Natural killer cell (primary cell): Measurements from ENCODE around the gene CPNE9. TPM values are rescaled to one million over a fixed set of nuclear protein-coding genes. Genes with fewer than 3 reads are reported as not detected.

Experiments
- ATAC-seq, 3 donors: fragments of 150-1000 bp in 2 of 3; fragments of 200-7000 bp in 1 of 3; cut with Tn5 transposase; 1 replicate in 1 of 3; 2 replicates in 2 of 3; pipeline ENCODE4 v1.10.0; 2021; ENCODE audit warnings: mild to moderate bottlenecking in 2 of 3, moderate library complexity in 2 of 3
- DNase-seq, 2 donors: peaks; one replicate each; pipeline versions ENCODE4 v3.0.0 to v3.0.0-alpha.2; 2013 to 2021; ENCODE audit warnings: mixed read lengths in 1 of 2
- H3K27ac ChIP-seq: one replicate; pipeline ENCODE4 v1.5.1; 2013; ENCODE audit warnings: mild to moderate bottlenecking, low read length
- H3K27me3 ChIP-seq: one replicate; pipeline ENCODE4 v1.6.1; 2013; ENCODE audit warnings: low read length; ENCODE audit not compliant: control insufficient read depth, insufficient read depth
- H3K36me3 ChIP-seq: one replicate; pipeline ENCODE4 v1.6.1; 2013; ENCODE audit warnings: low read length; ENCODE audit not compliant: control insufficient read depth, insufficient read depth
- H3K4me1 ChIP-seq: one replicate; pipeline ENCODE4 v1.6.1; 2013; ENCODE audit warnings: low read length; ENCODE audit not compliant: control insufficient read depth, insufficient read depth
- H3K4me3 ChIP-seq: one replicate; pipeline ENCODE4 v1.5.1; 2013; ENCODE audit warnings: low read length
- H3K9me3 ChIP-seq: one replicate; pipeline ENCODE4 v1.6.1; 2013; ENCODE audit warnings: low read length; ENCODE audit not compliant: control insufficient read depth, insufficient read depth
- H3K27ac Mint-ChIP-seq, 2 donors: one replicate each; pipeline ENCODE4 v1.8.0; 2022; ENCODE audit warnings: mild to moderate bottlenecking in 2 of 2, mixed read lengths in 2 of 2, moderate library complexity in 1 of 2
- H3K27me3 Mint-ChIP-seq, 2 donors: one replicate each; pipeline ENCODE4 v1.8.0; 2022; ENCODE audit warnings: low read depth in 2 of 2, mixed read lengths in 2 of 2
- H3K36me3 Mint-ChIP-seq: one replicate; pipeline ENCODE4 v1.8.0; 2022; ENCODE audit warnings: mixed read lengths
- H3K4me1 Mint-ChIP-seq, 2 donors: one replicate each; pipeline ENCODE4 v1.8.0; 2022; ENCODE audit warnings: mixed read lengths in 2 of 2
- H3K4me3 Mint-ChIP-seq: one replicate; pipeline ENCODE4 v1.8.0; 2022; ENCODE audit warnings: mild to moderate bottlenecking, moderate library complexity, mixed read lengths
- H3K9me3 Mint-ChIP-seq, 2 donors: one replicate each; pipeline ENCODE4 v1.8.0; 2022; ENCODE audit warnings: mixed read lengths in 2 of 2
- CTCF ChIP-seq: fragments of 200-600 bp; IDR thresholded peaks from one replicate; pipeline ENCODE4 v1.8.0; 2022; ENCODE audit warnings: antibody characterized with exemption
- WGBS: methylation state at CpG from one replicate; pipeline ENCODE4 v1.1.7; 2013; ENCODE audit warnings: missing lambda C conversion rate; ENCODE audit not compliant: insufficient coverage; 5-methylcytosine and 5-hydroxymethylcytosine counted together
- intact Hi-C: fragments of 100-400 bp; cut with micrococcal nuclease; formaldehyde crosslinking; loops from one replicate; pipeline ENCODE4 v1.14.2; 2022
- total RNA-seq, 4 donors: library from RNA; stranded (reverse); fragments of 120-200 nt in 1 of 4; gene quantifications; one replicate each; pipeline versions ENCODE4 v1.2.3 to v1.2.4, GENCODE V29; 2013 to 2022

Gene CPNE9
- total RNA-seq, 3 donors from 2014 or later (not counting 1 experiment from before 2014, with no cell fraction given): 0.43 to 0.49 TPM; not detected in 1

GRCh38 chr3:9725775-9726515, 22.3 kb downstream of the CPNE9 start:
- ATAC-seq (no peak), DNase-seq (no peak)
- peaks cover 20 to 26% of the 10 kb centered on the region in 2 donors for H3K4me1 Mint-ChIP-seq
- no peaks in the 10 kb centered on the region for H3K27me3 ChIP-seq
- no peaks in the 10 kb centered on the region for H3K9me3 ChIP-seq
- no peaks in the 10 kb centered on the region for H3K9me3 Mint-ChIP-seq
- TF ChIP-seq CTCF: no peak
- peaks cover 16% of the 10 kb centered on the region for H3K4me1 ChIP-seq
- H3K4me3 Mint-ChIP-seq: no peak overlapping the region
- no peak overlapping the region for H3K27ac ChIP-seq
- H3K36me3 ChIP-seq: no peaks in the 10 kb centered on the region
- 97% methylated on average over 4 of the region's 4 CpGs for WGBS
- H3K36me3 Mint-ChIP-seq: no peaks in the 10 kb centered on the region
- no peak overlapping the region for H3K4me3 ChIP-seq
- no peak overlapping the region for H3K27ac Mint-ChIP-seq
- intact Hi-C loops: no loop called here
- no peaks in the 10 kb centered on the region for H3K27me3 Mint-ChIP-seq

DNA sequence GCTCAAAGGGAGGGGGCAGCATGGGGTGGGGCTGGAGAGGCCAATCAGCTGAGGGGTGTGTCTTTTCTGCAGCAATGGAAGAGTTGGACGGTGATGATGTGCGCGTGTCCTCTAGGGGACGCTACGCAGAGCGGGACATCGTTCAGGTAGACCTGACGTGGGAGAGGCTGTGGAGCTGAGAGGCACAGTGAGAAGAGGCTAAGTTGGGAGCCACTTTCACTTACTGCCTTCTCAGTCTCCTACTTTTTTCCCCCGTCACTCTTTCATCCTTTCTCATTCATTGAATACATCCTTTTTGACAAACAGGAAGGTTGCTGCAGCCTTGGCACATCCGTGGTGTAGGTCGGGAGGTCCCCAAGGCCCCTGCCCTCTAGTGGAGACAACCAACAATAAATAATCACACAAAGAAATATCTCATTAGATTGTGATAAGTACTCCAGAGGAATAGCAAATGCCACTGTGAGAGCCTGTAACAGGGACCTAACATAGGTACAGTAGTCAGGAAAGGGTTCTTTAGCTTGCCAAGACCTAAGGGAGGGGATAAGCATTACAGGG, 23.5 kb downstream of the CPNE9 start:
- no peaks in the 10 kb centered on the region for H3K36me3 ChIP-seq
- TF ChIP-seq CTCF: peak; percentile 70
- Mint-ChIP-seq H3K36me3 (no peaks in the 10 kb centered on the region), H3K4me3 (peak overlapping the region; percentile 64), H3K9me3 (no peaks in the 10 kb centered on the region), H3K27ac (peak overlapping the region; percentile 45 to 63), H3K27me3 (no peaks in the 10 kb centered on the region), H3K4me1 (peaks cover 22 to 31% of the 10 kb centered on the region in 2 donors)
- H3K9me3 ChIP-seq: no peaks in the 10 kb centered on the region
- H3K27ac ChIP-seq: peak overlapping the region; percentile 8
- WGBS: 22% methylated on average over 11 of the region's 11 CpGs
- DNase-seq: peak in 1 of 2 donors; percentile 82
- intact Hi-C loops: no loop called here
- H3K27me3 ChIP-seq: no peaks in the 10 kb centered on the region
- peaks cover 17% of the 10 kb centered on the region for H3K4me1 ChIP-seq
- ATAC-seq: peak in 2 of 3 donors; percentile 14 to 22
- peak overlapping the region; percentile 16 for H3K4me3 ChIP-seq

GRCh38 chr3:9727743-9728142, 24.1 kb downstream of the CPNE9 start:
- Mint-ChIP-seq H3K27me3 (no peaks in the 10 kb centered on the region), H3K27ac (peak overlapping the region; percentile 45 to 63), H3K4me3 (peak overlapping the region; percentile 49), H3K4me1 (peaks cover 28 to 37% of the 10 kb centered on the region in 2 donors), H3K36me3 (no peaks in the 10 kb centered on the region), H3K9me3 (no peaks in the 10 kb centered on the region)
- ATAC-seq (no peak), DNase-seq (no peak)
- H3K4me3 ChIP-seq: no peak overlapping the region
- 84% methylated on average over 2 of the region's 2 CpGs for WGBS
- peaks cover 24% of the 10 kb centered on the region for H3K4me1 ChIP-seq
- no peaks in the 10 kb centered on the region for H3K36me3 ChIP-seq
- no peaks in the 10 kb centered on the region for H3K9me3 ChIP-seq
- no peaks in the 10 kb centered on the region for H3K27me3 ChIP-seq
- intact Hi-C loops: no loop called here
- no peak overlapping the region for H3K27ac ChIP-seq
- TF ChIP-seq CTCF: no peak
